Measurements from ENCODE around the gene COL4A6. TPM values are rescaled to one million over a fixed set of nuclear protein-coding genes. Genes with fewer than 3 reads are reported as not detected.

COL4A6 gene
- total RNA-seq, 1 experiment from 2014 or later: 0.28 TPM

DNA sequence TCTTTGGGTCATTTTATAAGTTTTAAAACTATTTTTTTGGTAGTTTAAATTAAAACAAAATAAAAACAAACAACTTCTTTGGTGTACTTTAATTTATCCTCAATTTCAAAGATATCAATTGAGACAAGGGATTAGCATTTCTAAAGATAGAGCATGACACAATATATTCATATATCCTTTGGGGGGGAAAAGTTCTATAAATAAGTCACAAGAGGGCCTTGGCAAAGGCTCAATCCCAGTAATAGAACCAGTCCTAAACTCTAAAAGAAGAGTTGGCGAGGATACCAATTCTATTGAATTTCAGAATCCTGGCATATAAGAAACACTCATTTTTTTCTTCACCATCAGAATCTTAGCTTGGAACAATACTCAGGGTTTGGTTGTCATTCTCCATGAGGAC lies 89.7 kb downstream of the COL4A6 start:
- Histone ChIP-seq H3K27ac (ENCODE audit: low read length) (no peak overlapping the region), H3K36me3 (ENCODE audit: control insufficient read depth, insufficient read depth, low read length) (no peaks in the 10 kb centered on the region), H3K9me3 (ENCODE audit: control insufficient read depth, insufficient read depth, low read depth, low read length) (no peaks in the 10 kb centered on the region), H3K4me3 (ENCODE audit: low read depth in 2 of 2, low read length in 2 of 2) (no peak overlapping the region), H3K27me3 (ENCODE audit: control insufficient read depth, insufficient read depth, low read length) (no peaks in the 10 kb centered on the region), H3K4me1 (ENCODE audit: control insufficient read depth, insufficient read depth, low read length) (no peaks in the 10 kb centered on the region)
- ATAC-seq (no peak), DNase-seq (ENCODE audit: low read depth, low spot score) (no peak)
- ChIA-PET CTCF (no interaction called here), POLR2A (no interaction called here)
- TF ChIP-seq SIN3A (IDR thresholded peaks at IDR 0.05; ENCODE audit: borderline replicate concordance, insufficient read depth, low read depth, low read length) (no peak), TCF7L2 (IDR thresholded peaks at IDR 0.05; ENCODE audit: low read depth, low read length) (no peak), CTCF (IDR thresholded peaks at IDR 0.05) (no peak), POLR2AphosphoS5 (IDR thresholded peaks at IDR 0.05; ENCODE audit: low read depth, low read length) (no peak)
- TF ChIP-seq, protein P1, sequence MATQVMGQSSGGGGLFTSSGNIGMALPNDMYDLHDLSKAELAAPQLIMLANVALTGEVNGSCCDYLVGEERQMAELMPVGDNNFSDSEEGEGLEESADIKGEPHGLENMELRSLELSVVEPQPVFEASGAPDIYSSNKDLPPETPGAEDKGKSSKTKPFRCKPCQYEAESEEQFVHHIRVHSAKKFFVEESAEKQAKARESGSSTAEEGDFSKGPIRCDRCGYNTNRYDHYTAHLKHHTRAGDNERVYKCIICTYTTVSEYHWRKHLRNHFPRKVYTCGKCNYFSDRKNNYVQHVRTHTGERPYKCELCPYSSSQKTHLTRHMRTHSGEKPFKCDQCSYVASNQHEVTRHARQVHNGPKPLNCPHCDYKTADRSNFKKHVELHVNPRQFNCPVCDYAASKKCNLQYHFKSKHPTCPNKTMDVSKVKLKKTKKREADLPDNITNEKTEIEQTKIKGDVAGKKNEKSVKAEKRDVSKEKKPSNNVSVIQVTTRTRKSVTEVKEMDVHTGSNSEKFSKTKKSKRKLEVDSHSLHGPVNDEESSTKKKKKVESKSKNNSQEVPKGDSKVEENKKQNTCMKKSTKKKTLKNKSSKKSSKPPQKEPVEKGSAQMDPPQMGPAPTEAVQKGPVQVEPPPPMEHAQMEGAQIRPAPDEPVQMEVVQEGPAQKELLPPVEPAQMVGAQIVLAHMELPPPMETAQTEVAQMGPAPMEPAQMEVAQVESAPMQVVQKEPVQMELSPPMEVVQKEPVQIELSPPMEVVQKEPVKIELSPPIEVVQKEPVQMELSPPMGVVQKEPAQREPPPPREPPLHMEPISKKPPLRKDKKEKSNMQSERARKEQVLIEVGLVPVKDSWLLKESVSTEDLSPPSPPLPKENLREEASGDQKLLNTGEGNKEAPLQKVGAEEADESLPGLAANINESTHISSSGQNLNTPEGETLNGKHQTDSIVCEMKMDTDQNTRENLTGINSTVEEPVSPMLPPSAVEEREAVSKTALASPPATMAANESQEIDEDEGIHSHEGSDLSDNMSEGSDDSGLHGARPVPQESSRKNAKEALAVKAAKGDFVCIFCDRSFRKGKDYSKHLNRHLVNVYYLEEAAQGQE (IDR thresholded peaks at IDR 0.05; ENCODE audit: insufficient read depth in 1 of 2, low read depth in 2 of 2, low read length in 1 of 2): no peak
- in situ Hi-C loops (cut with HindIII; ENCODE audit: low pct_unique_long_range_greater_than_20kb, low sequenced_read_pairs) (no loop called here), intact Hi-C loops (cut with micrococcal nuclease; ENCODE audit: unreplicated experiment) (no loop called here)
- BruUV-seq (replicated peaks): no TSS peak

DNA sequence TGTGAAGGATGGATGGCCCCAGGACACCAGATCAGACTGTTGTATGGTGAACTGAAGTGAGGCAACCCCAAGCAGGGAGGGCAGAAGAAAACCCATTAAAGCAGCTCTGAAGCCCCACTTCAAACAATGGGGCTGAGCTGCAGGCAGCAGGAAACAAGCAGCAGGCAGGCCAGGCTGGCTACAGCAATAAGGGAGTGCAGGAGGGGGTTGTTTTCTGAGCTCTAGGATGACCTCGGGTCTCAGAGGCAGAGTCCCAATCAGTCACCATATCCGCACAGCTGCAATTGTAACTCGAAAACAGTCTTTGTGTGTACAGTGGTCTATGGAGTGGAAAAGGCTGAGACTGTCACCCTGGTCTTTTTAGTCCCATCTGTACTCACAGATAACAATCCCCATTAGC lies 90.4 kb downstream of the COL4A6 start:
- DNase-seq (ENCODE audit: low read depth, low spot score) (no peak), ATAC-seq (no peak)
- H3K27ac ChIP-seq (ENCODE audit: low read length): no peak overlapping the region
- no peaks in the 10 kb centered on the region for H3K9me3 ChIP-seq (ENCODE audit: control insufficient read depth, insufficient read depth, low read depth, low read length)
- H3K36me3 ChIP-seq (ENCODE audit: control insufficient read depth, insufficient read depth, low read length): no peaks in the 10 kb centered on the region
- H3K27me3 ChIP-seq (ENCODE audit: control insufficient read depth, insufficient read depth, low read length): no peaks in the 10 kb centered on the region
- ChIA-PET POLR2A (no interaction called here), CTCF (no interaction called here)
- intact Hi-C loops (cut with micrococcal nuclease; ENCODE audit: unreplicated experiment) (no loop called here), in situ Hi-C loops (cut with HindIII; ENCODE audit: low pct_unique_long_range_greater_than_20kb, low sequenced_read_pairs) (no loop called here)
- no peak overlapping the region for H3K4me3 ChIP-seq (ENCODE audit: low read depth in 2 of 2, low read length in 2 of 2)
- no peaks in the 10 kb centered on the region for H3K4me1 ChIP-seq (ENCODE audit: control insufficient read depth, insufficient read depth, low read length)
- no TSS peak for BruUV-seq (replicated peaks)
- TF ChIP-seq CTCF (IDR thresholded peaks at IDR 0.05) (no peak), SIN3A (IDR thresholded peaks at IDR 0.05; ENCODE audit: borderline replicate concordance, insufficient read depth, low read depth, low read length) (no peak), POLR2AphosphoS5 (IDR thresholded peaks at IDR 0.05; ENCODE audit: low read depth, low read length) (no peak), TCF7L2 (IDR thresholded peaks at IDR 0.05; ENCODE audit: low read depth, low read length) (no peak)
- TF ChIP-seq, protein P1 (IDR thresholded peaks at IDR 0.05; ENCODE audit: insufficient read depth in 1 of 2, low read depth in 2 of 2, low read length in 1 of 2): no peak
